Ishikawa (cell line): ENCODE results near the gene IQCM.
A peak's percentile ranks its signal among the peaks of the same experiment; 100 is the strongest.

Experiments
- CEBPB ChIP-seq: IDR thresholded peaks from 2 replicates; pipeline ENCODE4 v1.6.1; 2012
- CREB1 ChIP-seq: IDR thresholded peaks from 2 replicates; pipeline ENCODE4 v1.6.1; 2012; ENCODE audit warnings: low read depth
- EGR1 ChIP-seq: IDR thresholded peaks from 2 replicates; pipeline ENCODE4 v1.6.1; 2012
- EP300 ChIP-seq: IDR thresholded peaks from 2 replicates; pipeline ENCODE4 v1.6.1; 2012; ENCODE audit warnings: borderline replicate concordance
- FOXM1 ChIP-seq: IDR thresholded peaks from 2 replicates; pipeline ENCODE4 v1.6.1; 2012; ENCODE audit warnings: low read depth, borderline replicate concordance
- NFIC ChIP-seq: IDR thresholded peaks from 2 replicates; pipeline ENCODE4 v1.6.1; 2012
- RAD21 ChIP-seq: IDR thresholded peaks from 2 replicates; pipeline ENCODE4 v1.6.1; 2012; ENCODE audit warnings: low read depth
- REST ChIP-seq: IDR thresholded peaks from 2 replicates; pipeline ENCODE4 v1.6.1; 2012; ENCODE audit warnings: low read depth, mild to moderate bottlenecking
- TAF1 ChIP-seq: IDR thresholded peaks from 2 replicates; pipeline ENCODE4 v1.6.1; 2012; ENCODE audit warnings: low read depth, mild to moderate bottlenecking
- TCF12 ChIP-seq: IDR thresholded peaks from 2 replicates; pipeline ENCODE4 v1.6.1; 2012; ENCODE audit warnings: low read depth
- TEAD4 ChIP-seq: IDR thresholded peaks from 2 replicates; pipeline ENCODE4 v1.6.1; 2012
- YY1 ChIP-seq: IDR thresholded peaks from 2 replicates; pipeline ENCODE4 v1.6.1; 2012; ENCODE audit warnings: low read depth
- ZBTB7A ChIP-seq: IDR thresholded peaks from 2 replicates; pipeline ENCODE4 v1.6.1; 2012; ENCODE audit warnings: low read depth
- TF ChIP-seq, protein P1 (sequence below): IDR thresholded peaks from 2 replicates; pipeline ENCODE4 v1.6.1; 2012
- TF ChIP-seq, protein P2 (sequence below): IDR thresholded peaks from 2 replicates; pipeline ENCODE4 v1.6.1; 2012

IQCM gene

DNA sequence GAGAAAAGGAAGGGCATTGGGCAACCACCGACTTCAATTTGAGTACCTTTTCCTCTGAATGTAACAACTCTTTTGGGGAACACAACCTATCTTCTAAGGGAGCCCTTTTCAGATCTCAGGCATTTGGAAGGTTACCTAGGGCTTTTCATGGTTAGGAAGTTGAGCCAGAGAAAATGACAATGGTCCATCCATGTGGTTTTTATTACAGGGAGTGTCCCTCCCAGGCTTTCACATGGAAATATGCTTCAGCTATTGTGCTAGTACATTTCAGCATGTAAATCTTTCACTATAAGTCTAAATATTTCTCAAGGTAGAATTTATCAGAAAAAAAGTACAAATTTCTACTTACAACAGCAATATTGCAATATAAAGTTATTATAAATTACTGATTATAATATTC lies 259.8 kb downstream of the IQCM start:
- no peak for TF ChIP-seq CEBPB
- no peak for TF ChIP-seq REST
- TF ChIP-seq CREB1: no peak
- TF ChIP-seq YY1: no peak
- no peak for TF ChIP-seq RAD21
- TF ChIP-seq, protein P1, sequence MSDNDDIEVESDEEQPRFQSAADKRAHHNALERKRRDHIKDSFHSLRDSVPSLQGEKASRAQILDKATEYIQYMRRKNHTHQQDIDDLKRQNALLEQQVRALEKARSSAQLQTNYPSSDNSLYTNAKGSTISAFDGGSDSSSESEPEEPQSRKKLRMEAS: no peak
- TF ChIP-seq, protein P2, sequence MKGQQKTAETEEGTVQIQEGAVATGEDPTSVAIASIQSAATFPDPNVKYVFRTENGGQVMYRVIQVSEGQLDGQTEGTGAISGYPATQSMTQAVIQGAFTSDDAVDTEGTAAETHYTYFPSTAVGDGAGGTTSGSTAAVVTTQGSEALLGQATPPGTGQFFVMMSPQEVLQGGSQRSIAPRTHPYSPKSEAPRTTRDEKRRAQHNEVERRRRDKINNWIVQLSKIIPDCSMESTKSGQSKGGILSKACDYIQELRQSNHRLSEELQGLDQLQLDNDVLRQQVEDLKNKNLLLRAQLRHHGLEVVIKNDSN: no peak
- no peak for TF ChIP-seq NFIC
- TF ChIP-seq TCF12: no peak

DNA sequence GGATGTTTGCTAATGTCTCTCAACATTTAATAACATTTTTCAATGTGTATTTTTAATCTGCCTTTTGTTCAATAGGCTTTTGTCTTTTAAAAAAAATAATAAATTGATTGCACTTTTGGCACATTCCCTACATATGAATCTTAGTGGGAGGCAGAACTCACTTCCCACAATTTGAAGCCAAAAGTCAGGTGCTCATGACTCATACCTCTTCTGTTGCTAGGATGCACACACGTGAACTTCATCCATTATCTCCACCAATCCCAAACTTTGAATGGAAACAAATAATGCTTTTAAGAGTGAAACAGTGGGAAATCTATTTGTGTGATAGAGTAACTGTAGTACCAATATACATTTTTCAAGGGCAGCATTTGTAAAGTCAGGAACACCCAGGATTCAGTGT lies 260.5 kb downstream of the IQCM start:
- TF ChIP-seq EP300 (no peak), NFIC (no peak), YY1 (no peak), EGR1 (no peak), ZBTB7A (no peak), RAD21 (no peak), TAF1 (no peak), CEBPB (no peak), CREB1 (no peak)

DNA sequence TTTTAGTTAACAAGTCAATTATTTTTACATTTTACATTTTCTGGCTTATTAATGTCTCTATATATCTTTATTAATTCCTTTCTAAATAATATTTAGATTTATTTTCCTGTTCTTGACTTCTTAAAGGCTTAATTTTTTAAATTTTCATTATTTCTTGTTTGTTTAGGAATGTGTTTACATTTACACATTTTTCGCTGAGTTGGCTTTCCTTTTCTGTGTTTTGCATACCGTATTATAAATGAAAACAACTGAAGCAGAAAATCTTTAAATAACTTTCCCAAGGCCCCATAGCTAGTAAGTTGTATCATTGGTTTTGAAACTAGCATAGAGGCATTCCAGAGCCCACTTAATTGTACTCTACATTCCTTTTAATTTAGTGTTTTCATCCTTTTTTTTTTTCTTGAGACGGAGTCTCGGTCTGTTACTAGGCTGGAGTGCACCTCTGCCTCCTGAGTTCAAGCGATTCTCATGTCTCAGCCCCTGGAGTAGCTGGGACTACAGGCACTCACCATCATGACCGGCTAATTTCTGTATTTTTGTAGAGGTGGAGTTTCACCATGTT lies 261.6 kb downstream of the IQCM start:
- TF ChIP-seq EGR1 (no peak), TAF1 (no peak), TCF12 (no peak), TEAD4 (no peak), FOXM1 (no peak)
- TF ChIP-seq, protein P1: no peak

GRCh38 chr4:149552601-149553000 lies 263.0 kb downstream of the IQCM start:
- TF ChIP-seq, protein P2: no peak
- no peak for TF ChIP-seq EGR1
- TF ChIP-seq TAF1: no peak
- TF ChIP-seq NFIC: no peak
- TF ChIP-seq REST: no peak
- TF ChIP-seq, protein P1: no peak
- TF ChIP-seq ZBTB7A: no peak
- no peak for TF ChIP-seq TCF12
- no peak for TF ChIP-seq CEBPB

DNA sequence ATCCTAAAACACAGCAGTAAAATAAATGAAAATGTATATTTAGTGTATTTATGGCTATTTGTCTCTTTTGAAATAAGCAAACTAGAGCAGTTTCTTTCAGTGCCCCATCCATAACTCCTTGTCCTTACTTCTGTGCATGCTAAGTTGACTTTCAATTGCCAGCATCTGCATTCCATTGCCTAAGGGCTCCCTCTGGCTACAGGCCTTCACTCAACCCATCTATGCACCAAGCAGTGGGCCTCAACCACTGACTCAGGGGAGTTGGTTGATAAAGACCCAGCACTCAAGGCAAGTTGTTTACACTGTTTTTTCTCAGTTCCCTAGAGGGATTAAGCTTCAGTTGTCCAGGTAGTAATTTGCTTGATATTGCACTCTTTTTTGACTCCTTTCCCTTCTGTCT lies 265.7 kb downstream of the IQCM start:
- no peak for TF ChIP-seq TCF12
- peak; percentile 55 for TF ChIP-seq RAD21

- TF ChIP-seq EP300 (no peak), CEBPB (peak; percentile 66)
Measured at GRCh38 chr4:149534779-149535178, 280.9 kb downstream of the IQCM start.

GRCh38 chr4:149531861-149532260 lies 283.8 kb downstream of the IQCM start:
- TF ChIP-seq ZBTB7A (no peak), TCF12 (no peak), RAD21 (no peak), REST (no peak), EP300 (no peak), FOXM1 (no peak), EGR1 (no peak)
- TF ChIP-seq, protein P1: no peak
